ENCODE measurements around the gene WRAP53.

WRAP53 gene

GRCh38 chr17:7684851-7685532, 3.3 kb upstream of the WRAP53 start:
- DNase-seq, result peak; percentile 47

GRCh38 chr17:7685533-7686221, 2.6 kb upstream of the WRAP53 start:
- DNase-seq, result peak; percentile 91

- DNase-seq, result peak; percentile 87
Observed at GRCh38 chr17:7686222-7687071, 1.8 kb upstream of the WRAP53 start.

GRCh38 chr17:7687072-7687907, 987 bp upstream of the WRAP53 start, which contains the start of gene TP53:
Gene TP53 (minus strand): TSS chr17:7687490. CDS start chr17:7676594, 10,896 bp downstream.
- DNase-seq, result peak; percentile 94

GRCh38 chr17:7688808-7689316, 585 bp downstream of the WRAP53 start:
- no peak for DNase-seq

- DNase-seq, result no peak
Observed at GRCh38 chr17:7695586-7695985, 7.3 kb downstream of the WRAP53 start.

- DNase-seq, result no peak
Observed at GRCh38 chr17:7697828-7698588, 9.7 kb downstream of the WRAP53 start.

- no peak for DNase-seq
Observed at GRCh38 chr17:7700510-7700909, 12.2 kb downstream of the WRAP53 start.

- no peak for DNase-seq
Observed at GRCh38 chr17:7701681-7702080, 13.4 kb downstream of the WRAP53 start.

GRCh38 chr17:7702776-7703175, 14.5 kb downstream of the WRAP53 start:
- no peak for DNase-seq

GRCh38 chr17:7703584-7704479, 15.6 kb downstream of the WRAP53 start:
- DNase-seq, result peak; percentile 32

- no peak for DNase-seq
Observed at GRCh38 chr17:7704601-7705268, 16.5 kb downstream of the WRAP53 start, which contains the start of gene EFNB3. Gene EFNB3 (plus strand): TSS chr17:7705202. CDS start chr17:7705599, 397 bp downstream.

- DNase-seq, result no peak
Observed at GRCh38 chr17:7705269-7706255, 17.3 kb downstream of the WRAP53 start.

- DNase-seq, result no peak
Observed at GRCh38 chr17:7706631-7707354, 18.5 kb downstream of the WRAP53 start.

GRCh38 chr17:7707446-7707845, 19.2 kb downstream of the WRAP53 start:
- no peak for DNase-seq

GRCh38 chr17:7707858-7708750, 19.8 kb downstream of the WRAP53 start:
- no peak for DNase-seq

- no peak for DNase-seq
Observed at GRCh38 chr17:7709031-7709430, 20.8 kb downstream of the WRAP53 start.

Measured in CD4-positive, alpha-beta T cell treated with Interleukin-17A for 1 hour (primary cell).